ENCODE measurements around the gene HLCS. TPM values are rescaled to one million over a fixed set of nuclear protein-coding genes. Genes with fewer than 3 reads are reported as not detected.

The HLCS gene
- total RNA-seq, 1 donor from 2014 or later, result 25.0 TPM

DNA sequence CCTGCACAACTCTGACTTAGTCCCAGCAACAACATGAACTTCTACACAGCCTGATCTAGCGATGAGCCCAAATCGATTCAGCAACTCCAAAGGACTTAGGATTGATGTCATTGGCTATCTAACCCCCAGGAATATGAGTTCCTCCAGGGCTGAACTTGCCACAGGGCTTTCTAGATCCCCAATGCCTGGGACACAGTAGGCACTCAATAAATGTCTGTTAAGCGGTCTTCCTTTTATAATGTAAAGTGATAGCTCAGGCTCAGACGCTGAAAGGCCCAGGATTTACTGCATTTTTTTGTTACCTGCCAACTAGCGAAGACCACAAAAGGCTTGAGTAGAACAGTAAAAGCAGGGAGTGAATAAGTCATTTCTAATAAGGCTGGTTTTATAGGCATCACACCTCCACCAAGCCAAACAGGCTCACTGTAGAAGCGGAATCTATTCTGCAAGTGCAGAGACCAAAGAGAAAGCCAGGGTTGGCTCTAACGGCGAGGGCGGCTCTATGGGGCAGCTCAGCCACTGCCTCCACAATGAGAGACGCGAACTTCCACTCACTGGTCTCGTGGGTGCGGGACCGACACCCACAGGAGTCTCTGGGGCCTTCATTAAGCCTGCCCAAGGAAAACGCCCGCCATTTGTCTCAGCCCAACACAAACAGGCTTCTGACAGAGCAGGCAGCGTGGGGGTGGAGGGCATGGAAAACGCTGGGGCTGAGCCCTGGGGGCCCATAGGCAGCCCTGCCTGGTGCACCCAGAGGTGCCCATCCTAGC lies 52.0 kb downstream of the HLCS start:
- Mint-ChIP-seq H3K4me1 (peaks cover 18% of the 10 kb centered on the region), H3K9me3 (no peaks in the 10 kb centered on the region), H3K4me3 (no peak overlapping the region), H3K27ac (no peak overlapping the region), H3K27me3 (ENCODE audit: insufficient read depth, low read depth) (peaks cover 6% of the 10 kb centered on the region), H3K36me3 (no peaks in the 10 kb centered on the region)
- H2AFZ ChIP-seq (replicated peaks), result no peak overlapping the region
- H3K9me3 ChIP-seq (ENCODE audit: low read depth), result no peaks in the 10 kb centered on the region
- peaks cover 12% of the 10 kb centered on the region for H3F3A ChIP-seq (ENCODE audit: low read depth)
- no peak overlapping the region for H3K4me3 ChIP-seq
- DNase-seq (ENCODE audit: low spot score), result no peak
- H3K27me3 ChIP-seq, result no peaks in the 10 kb centered on the region
- H3K79me2 ChIP-seq (ENCODE audit: low read depth), result no peaks in the 10 kb centered on the region
- H3K4me2 ChIP-seq, result no peak overlapping the region
- H3K4me1 ChIP-seq, result peaks cover 11% of the 10 kb centered on the region
- H3K27ac ChIP-seq, result no peak overlapping the region
- H3K36me3 ChIP-seq, result no peaks in the 10 kb centered on the region
- TF ChIP-seq EZH2 (IDR thresholded peaks at IDR 0.05), result no peak
- no peak for TF ChIP-seq CTCF (IDR thresholded peaks at IDR 0.05)
- TF ChIP-seq EZH2phosphoT487 (IDR thresholded peaks at IDR 0.05), result no peak
- H3K9ac ChIP-seq, result no peak overlapping the region
- no peaks in the 10 kb centered on the region for H4K20me1 ChIP-seq (ENCODE audit: low read depth)

GRCh38 chr21:36913247-36914169 lies 53.0 kb downstream of the HLCS start:
- no peak for DNase-seq (ENCODE audit: low spot score)

More at GRCh38 chr21:36913247-36914169, 53.0 kb downstream of the HLCS start:
- Mint-ChIP-seq H3K4me1 (peaks cover 22% of the 10 kb centered on the region), H3K36me3 (no peaks in the 10 kb centered on the region), H3K27me3 (ENCODE audit: insufficient read depth, low read depth) (peaks cover 6% of the 10 kb centered on the region), H3K27ac (no peak overlapping the region), H3K9me3 (no peaks in the 10 kb centered on the region), H3K4me3 (no peak overlapping the region)
- Histone ChIP-seq H3K79me2 (ENCODE audit: low read depth) (no peaks in the 10 kb centered on the region), H4K20me1 (ENCODE audit: low read depth) (no peaks in the 10 kb centered on the region), H3K9me3 (ENCODE audit: low read depth) (no peaks in the 10 kb centered on the region), H3K4me2 (no peak overlapping the region), H2AFZ (replicated peaks) (no peak overlapping the region), H3K4me1 (peaks cover 11% of the 10 kb centered on the region), H3K27me3 (no peaks in the 10 kb centered on the region), H3K4me3 (no peak overlapping the region), H3K36me3 (no peaks in the 10 kb centered on the region), H3F3A (ENCODE audit: low read depth) (peaks cover 12% of the 10 kb centered on the region), H3K9ac (no peak overlapping the region), H3K27ac (no peak overlapping the region)
- no peak for TF ChIP-seq EZH2phosphoT487 (IDR thresholded peaks at IDR 0.05)
- no peak for TF ChIP-seq CTCF (IDR thresholded peaks at IDR 0.05)
- no peak for TF ChIP-seq EZH2 (IDR thresholded peaks at IDR 0.05)
